CD4-positive, alpha-beta memory T cell (primary cell): ENCODE results near the gene SDF4. TPM values are rescaled to one million over a fixed set of nuclear protein-coding genes. Genes with fewer than 3 reads are reported as not detected.
"Not testable (repeated sequence)": the region's sequence is repeated elsewhere in the genome, so short reads cannot be mapped to it uniquely, and the experiment has no call there.

ENCODE experiments used
- CTCF ChIA-PET: fragments of 350-600 bp; sonication (Branson Sonifier 250); formaldehyde crosslinking; loops from one replicate; lab custom pipeline; 2021; ENCODE audit warnings: inconsistent platforms; ENCODE audit not compliant: partially characterized antibody; lab: Charles Lee
- POLR2A ChIA-PET: fragments of 350-600 bp; sonication (Branson Sonifier 250); formaldehyde crosslinking; loops from one replicate; lab custom pipeline; 2021; ENCODE audit not compliant: partially characterized antibody; lab: Charles Lee
- DNase-seq, 5 donors: peaks; one replicate each; pipeline versions ENCODE4 v3.0.0 to v3.0.0-alpha.2; 2020 to 2022; ENCODE audit warnings: mixed read lengths in 1 of 5
- H3K27ac ChIP-seq: one replicate; pipeline ENCODE4 v1.7.0; 2013; ENCODE audit warnings: low read depth, low read length
- H3K27me3 ChIP-seq: 2 replicates; pipeline ENCODE4 v1.7.0; 2013; ENCODE audit warnings: mild to moderate bottlenecking, low read length, moderate library complexity; ENCODE audit not compliant: insufficient read depth
- H3K36me3 ChIP-seq: 2 replicates; pipeline ENCODE4 v1.7.0; 2013; ENCODE audit warnings: mild to moderate bottlenecking, low read length, moderate library complexity; ENCODE audit not compliant: insufficient read depth
- H3K4me1 ChIP-seq: 2 replicates; pipeline ENCODE4 v1.7.0; 2013; ENCODE audit warnings: mild to moderate bottlenecking, low read length, moderate library complexity; ENCODE audit not compliant: insufficient read depth
- H3K4me3 ChIP-seq, 2 donors: one replicate each; pipeline ENCODE4 v1.7.0; 2013; ENCODE audit warnings: low read length in 2 of 2, mild to moderate bottlenecking in 1 of 2
- H3K9me3 ChIP-seq, 2 donors: one replicate each; pipeline ENCODE4 v1.7.0; 2013; ENCODE audit warnings: low read length in 2 of 2, control low read depth in 1 of 2; ENCODE audit not compliant: control insufficient read depth in 1 of 2
- H3K27ac Mint-ChIP-seq, 7 donors: one replicate each; pipeline ENCODE4 v1.8.0; 2020 to 2021; ENCODE audit warnings: mixed read lengths in 7 of 7, mild to moderate bottlenecking in 6 of 7, inconsistent platforms in 3 of 7, moderate library complexity in 3 of 7
- H3K27me3 Mint-ChIP-seq, 2 donors: one replicate each; pipeline ENCODE4 v1.8.0; 2020 to 2021; ENCODE audit warnings: mixed read lengths in 2 of 2
- H3K36me3 Mint-ChIP-seq, 2 donors: one replicate each; pipeline ENCODE4 v1.8.0; 2020 to 2021; ENCODE audit warnings: mixed read lengths in 2 of 2, inconsistent platforms in 1 of 2, mild to moderate bottlenecking in 1 of 2
- H3K4me1 Mint-ChIP-seq, 4 donors: one replicate each; pipeline ENCODE4 v1.8.0; 2020 to 2021; ENCODE audit warnings: mixed read lengths in 4 of 4, mild to moderate bottlenecking in 1 of 4
- H3K4me3 Mint-ChIP-seq, 8 donors: one replicate each; pipeline ENCODE4 v1.8.0; 2020 to 2021; ENCODE audit warnings: mixed read lengths in 8 of 8, mild to moderate bottlenecking in 7 of 8, moderate library complexity in 6 of 8, inconsistent platforms in 3 of 8
- H3K9me3 Mint-ChIP-seq, 8 donors: one replicate each; pipeline ENCODE4 v1.8.0; 2020 to 2021; ENCODE audit warnings: mixed read lengths in 8 of 8, mild to moderate bottlenecking in 5 of 8, inconsistent platforms in 3 of 8, moderate library complexity in 1 of 8
- intact Hi-C: fragments of 100-400 bp; cut with micrococcal nuclease; formaldehyde crosslinking; loops from one replicate; pipeline ENCODE4 v1.15.1; 2023
- polyA plus RNA-seq, 2 donors: library from polyadenylated mRNA; unstranded; fragments of 300-500 nt; fragmentation: Illumina TruSeq; gene quantifications; one replicate each; pipeline ENCODE4 v1.2.3, GENCODE V29; 2021
- total RNA-seq, 2 experiments: library from RNA; stranded (reverse); gene quantifications; one replicate each; pipeline ENCODE4 v1.2.3, GENCODE V29; 2021

The SDF4 gene
- total and polyA plus RNA-seq, 4 experiments from 2014 or later: 97.4 to 138 (median 116) TPM

- Mint-ChIP-seq H3K4me3 (no peak overlapping the region), H3K4me1 (peaks cover 0 to 5% (median 1%) of the 10 kb centered on the region in 4 donors), H3K27ac (peak overlapping the region in 3 of 7 donors; percentile 17 to 66 (median 48)), H3K9me3 (peaks cover 0 to 12% (median 3%) of the 10 kb centered on the region in 8 donors), H3K36me3 (no peaks in the 10 kb centered on the region), H3K27me3 (no peaks in the 10 kb centered on the region)
- Histone ChIP-seq H3K36me3 (no peaks in the 10 kb centered on the region), H3K4me1 (peaks cover 7% of the 10 kb centered on the region), H3K4me3 (no peak overlapping the region), H3K27me3 (no peaks in the 10 kb centered on the region), H3K27ac (no peak overlapping the region), H3K9me3 (no peaks in the 10 kb centered on the region)
- ChIA-PET POLR2A (interaction anchor here (2.4 kb wide), 1 partner anchor 14 kb away, joined by 6 read pairs; no protein-coding TSS in a partner anchor), CTCF (no interaction called here)
- intact Hi-C loops: no loop called here
- DNase-seq: peak in 1 of 5 donors; percentile 28
Observed at GRCh38 chr1:1198423-1199140, 33.2 kb downstream of the SDF4 start.

- Mint-ChIP-seq H3K4me3 (no peak overlapping the region), H3K27ac (peak overlapping the region in 2 of 7 donors; percentile 48 to 66), H3K27me3 (no peaks in the 10 kb centered on the region), H3K9me3 (peaks cover 0 to 12% (median 3%) of the 10 kb centered on the region in 8 donors), H3K4me1 (peaks cover 0 to 5% (median 1%) of the 10 kb centered on the region in 4 donors), H3K36me3 (no peaks in the 10 kb centered on the region)
- Histone ChIP-seq H3K9me3 (no peaks in the 10 kb centered on the region), H3K4me3 (no peak overlapping the region), H3K4me1 (peaks cover 7% of the 10 kb centered on the region), H3K27ac (no peak overlapping the region), H3K27me3 (no peaks in the 10 kb centered on the region), H3K36me3 (no peaks in the 10 kb centered on the region)
- POLR2A ChIA-PET: interaction anchor here (2.4 kb wide), 1 partner anchor 15 kb away, joined by 6 read pairs; no protein-coding TSS in a partner anchor
- no peak for DNase-seq
- intact Hi-C loops: no loop called here
- CTCF ChIA-PET: no interaction called here
Observed at GRCh38 chr1:1197551-1198422, 34.0 kb downstream of the SDF4 start.

- Mint-ChIP-seq H3K27ac (peak overlapping the region in 1 of 7 donors; percentile 35), H3K27me3 (no peaks in the 10 kb centered on the region), H3K4me1 (peaks cover 0 to 5% (median 1%) of the 10 kb centered on the region in 4 donors), H3K36me3 (no peaks in the 10 kb centered on the region), H3K4me3 (no peak overlapping the region), H3K9me3 (peaks cover 0 to 12% (median 3%) of the 10 kb centered on the region in 8 donors)
- Histone ChIP-seq H3K4me3 (no peak overlapping the region), H3K27ac (no peak overlapping the region), H3K27me3 (no peaks in the 10 kb centered on the region), H3K36me3 (no peaks in the 10 kb centered on the region), H3K9me3 (no peaks in the 10 kb centered on the region), H3K4me1 (peaks cover 7% of the 10 kb centered on the region)
- ChIA-PET POLR2A (no interaction called here), CTCF (no interaction called here)
- no peak for DNase-seq
- intact Hi-C loops: no loop called here
Observed at GRCh38 chr1:1197188-1197500, 34.7 kb downstream of the SDF4 start.

- intact Hi-C loops: no loop called here
- peaks cover 7% of the 10 kb centered on the region for H3K4me1 ChIP-seq
- no peaks in the 10 kb centered on the region for H3K36me3 Mint-ChIP-seq
- H3K9me3 ChIP-seq: no peaks in the 10 kb centered on the region
- peak overlapping the region in 3 of 7 donors; percentile 17 to 46 (median 35) for H3K27ac Mint-ChIP-seq
- peaks cover 0 to 5% (median 1%) of the 10 kb centered on the region in 4 donors for H3K4me1 Mint-ChIP-seq
- ChIA-PET POLR2A (no interaction called here), CTCF (no interaction called here)
- H3K27me3 ChIP-seq: no peaks in the 10 kb centered on the region
- peaks cover 0 to 2% of the 10 kb centered on the region in 2 donors for H3K27me3 Mint-ChIP-seq
- H3K9me3 Mint-ChIP-seq: peaks cover 0 to 17% (median 5%) of the 10 kb centered on the region in 8 donors
- H3K27ac ChIP-seq: no peak overlapping the region
- no peak overlapping the region for H3K4me3 Mint-ChIP-seq
- H3K36me3 ChIP-seq: no peaks in the 10 kb centered on the region
- H3K4me3 ChIP-seq: no peak overlapping the region
- no peak for DNase-seq
Observed at GRCh38 chr1:1196431-1197187, 35.2 kb downstream of the SDF4 start.

GRCh38 chr1:1195726-1196125 lies 36.1 kb downstream of the SDF4 start:
- CTCF ChIA-PET: interaction anchor here (1.6 kb wide), 1 partner anchor 73 kb away, joined by 5 read pairs; no protein-coding TSS in a partner anchor

GRCh38 chr1:1194723-1195122 lies 37.1 kb downstream of the SDF4 start:
- no peak for DNase-seq
- intact Hi-C loops: no loop called here
- ChIA-PET CTCF (interaction anchor here (1.6 kb wide), 1 partner anchor 72 kb away, joined by 5 read pairs; no protein-coding TSS in a partner anchor), POLR2A (no interaction called here)
- Mint-ChIP-seq H3K9me3 (peaks cover 0 to 17% (median 7%) of the 10 kb centered on the region in 8 donors), H3K27me3 (peaks cover 0 to 2% of the 10 kb centered on the region in 2 donors), H3K36me3 (no peaks in the 10 kb centered on the region), H3K4me1 (no peaks in the 10 kb centered on the region), H3K27ac (peak overlapping the region in 1 of 7 donors; percentile 53), H3K4me3 (no peak overlapping the region)
- H3K27me3 ChIP-seq: no peaks in the 10 kb centered on the region
- H3K9me3 ChIP-seq: no peaks in the 10 kb centered on the region
- H3K4me1 ChIP-seq: no peaks in the 10 kb centered on the region
- no peaks in the 10 kb centered on the region for H3K36me3 ChIP-seq
- H3K4me3 ChIP-seq: no peak overlapping the region
- H3K27ac ChIP-seq: no peak overlapping the region

More at GRCh38 chr1:1195726-1196125, 36.1 kb downstream of the SDF4 start:
- H3K4me1 ChIP-seq, H3K27me3 ChIP-seq, H3K27ac ChIP-seq, H3K36me3 ChIP-seq, H3K36me3 Mint-ChIP-seq, H3K9me3 ChIP-seq, DNase-seq, H3K4me3 ChIP-seq, POLR2A ChIA-PET, H3K4me1 Mint-ChIP-seq, H3K4me3 Mint-ChIP-seq, H3K27me3 Mint-ChIP-seq, intact Hi-C loops: not testable (repeated sequence)
- H3K27ac Mint-ChIP-seq: peak overlapping the region in 2 of 7 donors; percentile 4 to 35
- H3K9me3 Mint-ChIP-seq: peaks cover 0 to 17% (median 7%) of the 10 kb centered on the region in 8 donors
